Tibial nerve (tissue), 4 donors: ENCODE measurements around the gene ARV1. TPM values are rescaled to one million over a fixed set of nuclear protein-coding genes. Genes with fewer than 3 reads are reported as not detected.

ENCODE experiments used
- DNase-seq, 2 donors: peaks; one replicate each; pipeline ENCODE4 v3.0.0-alpha.2; 2019; ENCODE audit warnings: low spot score in 2 of 2
- H3K27ac ChIP-seq, 4 donors: fragments of 200-600 bp; sonication (generic) in 3 of 4; one replicate each; pipeline ENCODE4 v1.5.1; 2017 to 2019; ENCODE audit warnings: mild to moderate bottlenecking in 1 of 4
- H3K27me3 ChIP-seq, 2 donors: fragments of 200-600 bp; sonication (generic) in 1 of 2; one replicate each; pipeline versions ENCODE4 v1.5.1 to v1.6.0; 2017 to 2019
- H3K36me3 ChIP-seq, 3 donors: fragments of 200-600 bp; sonication (generic); one replicate each; pipeline ENCODE4 v1.5.1; 2018 to 2019
- H3K4me1 ChIP-seq, 4 donors: fragments of 200-600 bp; sonication (generic) in 3 of 4; one replicate each; pipeline ENCODE4 v1.5.1; 2017 to 2019
- H3K4me3 ChIP-seq, 4 donors: fragments of 200-600 bp; sonication (generic) in 3 of 4; one replicate each; pipeline ENCODE4 v1.5.1; 2017 to 2019; ENCODE audit warnings: mild to moderate bottlenecking in 1 of 4, moderate library complexity in 1 of 4
- H3K9me3 ChIP-seq, 4 donors: fragments of 200-600 bp; sonication (generic) in 3 of 4; one replicate each; pipeline ENCODE4 v1.5.1; 2017 to 2019
- CTCF ChIP-seq, 5 experiments: fragments of 200-600 bp in 3 of 5; fragments of 450-650 bp in 2 of 5; sonication (generic) in 3 of 5; IDR thresholded peaks; one replicate each; pipeline ENCODE4 v1.5.1; 2016 to 2019; ENCODE audit warnings: antibody characterized with exemption in 5 of 5, mild to moderate bottlenecking in 3 of 5, moderate library complexity in 2 of 5
- EP300 ChIP-seq, 2 donors: sonication (generic); formaldehyde crosslinking; IDR thresholded peaks; one replicate each; pipeline ENCODE4 v1.6.1; 2017; ENCODE audit warnings: antibody characterized with exemption in 2 of 2, mild to moderate bottlenecking in 1 of 2
- POLR2A ChIP-seq, 2 donors: fragments of 450-650 bp; IDR thresholded peaks; one replicate each; pipeline ENCODE4 v1.6.1; 2017; ENCODE audit warnings: antibody characterized with exemption in 2 of 2, mild to moderate bottlenecking in 2 of 2, moderate library complexity in 2 of 2
- WGBS, 2 donors: methylation state at CpG; one replicate each; pipeline ENCODE4 v1.1.5; 2018; 5-methylcytosine and 5-hydroxymethylcytosine counted together
- total RNA-seq, 4 donors: library from RNA; depleted of rRNA; stranded (reverse); fragments of >200 nt; gene quantifications; one replicate each; pipeline ENCODE4 v1.1.0, GENCODE V29; 2016

ARV1 gene
- total RNA-seq, 4 donors from 2014 or later = 11.6 to 25.3 (median 14.6) TPM

GRCh38 chr1:230965535-230965934 lies 13.4 kb upstream of the ARV1 start:
- Histone ChIP-seq H3K27ac (no peak overlapping the region), H3K4me1 (no peaks in the 10 kb centered on the region), H3K4me3 (no peak overlapping the region), H3K9me3 (no peaks in the 10 kb centered on the region), H3K36me3 (peaks cover 0 to 8% (median 0%) of the 10 kb centered on the region in 3 donors), H3K27me3 (no peaks in the 10 kb centered on the region)
- TF ChIP-seq CTCF (IDR thresholded peaks at IDR 0.05) (no peak), EP300 (IDR thresholded peaks at IDR 0.05) (no peak), POLR2A (IDR thresholded peaks at IDR 0.05) (no peak)
- DNase-seq = no peak
- WGBS, 2 donors = 94% methylated on average over 5 of the region's 5 CpGs

- H3K36me3 ChIP-seq = peaks cover 0 to 8% (median 0%) of the 10 kb centered on the region in 3 donors
- no peaks in the 10 kb centered on the region for H3K9me3 ChIP-seq
- H3K27ac ChIP-seq = no peak overlapping the region
- H3K4me1 ChIP-seq = no peaks in the 10 kb centered on the region
- no peak for DNase-seq
- no peaks in the 10 kb centered on the region for H3K27me3 ChIP-seq
- 87 to 89% methylated on average over 5 of the region's 5 CpGs for WGBS, 2 donors
- H3K4me3 ChIP-seq = no peak overlapping the region
- TF ChIP-seq CTCF (IDR thresholded peaks at IDR 0.05) (no peak), EP300 (IDR thresholded peaks at IDR 0.05) (no peak), POLR2A (IDR thresholded peaks at IDR 0.05) (no peak)
Measured at GRCh38 chr1:230966358-230966873, 12.5 kb upstream of the ARV1 start.

GRCh38 chr1:230970432-230970831 lies 8.5 kb upstream of the ARV1 start:
- Histone ChIP-seq H3K9me3 (no peaks in the 10 kb centered on the region), H3K36me3 (peaks cover 0 to 8% (median 0%) of the 10 kb centered on the region in 3 donors), H3K27me3 (no peaks in the 10 kb centered on the region)

GRCh38 chr1:230971771-230972170 lies 7.1 kb upstream of the ARV1 start:
- Histone ChIP-seq H3K9me3 (no peaks in the 10 kb centered on the region), H3K4me3 (no peak overlapping the region), H3K27ac (no peak overlapping the region), H3K27me3 (no peaks in the 10 kb centered on the region), H3K36me3 (peaks cover 0 to 15% (median 0%) of the 10 kb centered on the region in 3 donors), H3K4me1 (peaks cover 0 to 4% (median under 1%) of the 10 kb centered on the region in 4 donors)
- TF ChIP-seq CTCF (IDR thresholded peaks at IDR 0.05) (no peak), POLR2A (IDR thresholded peaks at IDR 0.05) (no peak), EP300 (IDR thresholded peaks at IDR 0.05) (no peak)
- no peak for DNase-seq

More at GRCh38 chr1:230970432-230970831, 8.5 kb upstream of the ARV1 start:
- no peak overlapping the region for H3K27ac ChIP-seq
- H3K4me1 ChIP-seq = no peaks in the 10 kb centered on the region
- TF ChIP-seq CTCF (IDR thresholded peaks at IDR 0.05) (no peak), EP300 (IDR thresholded peaks at IDR 0.05) (no peak), POLR2A (IDR thresholded peaks at IDR 0.05) (no peak)
- DNase-seq = no peak
- no peak overlapping the region for H3K4me3 ChIP-seq
- 80% methylated on average over 5 of the region's 5 CpGs for WGBS, 2 donors

- H3K36me3 ChIP-seq = peaks cover 0 to 15% (median 0%) of the 10 kb centered on the region in 3 donors
- H3K9me3 ChIP-seq = no peaks in the 10 kb centered on the region
- no peaks in the 10 kb centered on the region for H3K27me3 ChIP-seq
- H3K4me1 ChIP-seq = peaks cover 0 to 15% (median 5%) of the 10 kb centered on the region in 4 donors
- WGBS, 2 donors = 74% methylated on average over 1 of the region's 1 CpG
- TF ChIP-seq POLR2A (IDR thresholded peaks at IDR 0.05) (no peak), EP300 (IDR thresholded peaks at IDR 0.05) (no peak), CTCF (IDR thresholded peaks at IDR 0.05) (no peak)
- no peak overlapping the region for H3K4me3 ChIP-seq
- no peak overlapping the region for H3K27ac ChIP-seq
- no peak for DNase-seq
Measured at GRCh38 chr1:230972855-230973271, 6.0 kb upstream of the ARV1 start.
